HG02610 (cell line): ENCODE measurements around the gene CFAP97.

Source experiments
- ATAC-seq: cut with Tn5 transposase; IDR thresholded peaks from one replicate; pipeline ENCODE4 v1.9.1; 2021; ENCODE audit warnings: mild to moderate bottlenecking, moderate library complexity; ENCODE audit not compliant: unreplicated experiment

The CFAP97 gene

GRCh38 chr4:185110375-185110823, 93.4 kb downstream of the CFAP97 start:
- ATAC-seq: no peak

- no peak for ATAC-seq
Observed at GRCh38 chr4:185109736-185110135, 94.1 kb downstream of the CFAP97 start.
